ENCODE results near the gene ANK3.

The ANK3 gene

DNA sequence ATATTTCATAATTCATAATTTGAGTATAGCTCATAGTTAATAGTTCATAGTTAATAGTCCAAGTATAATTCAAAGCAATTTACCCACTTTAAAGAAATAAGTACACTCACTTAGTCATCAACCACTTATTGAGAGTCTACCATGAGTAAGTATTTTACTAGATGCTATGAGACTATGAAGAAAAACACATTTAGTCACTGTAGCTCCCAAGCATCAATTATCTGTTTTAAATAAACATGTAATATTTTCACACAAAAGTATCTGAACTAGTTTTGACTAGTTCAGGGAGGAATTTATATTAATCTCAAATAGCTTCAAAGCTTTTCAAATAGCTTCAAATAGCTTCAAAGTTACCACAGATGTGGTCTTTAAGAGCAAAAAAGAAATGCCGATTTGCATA is 119.2 kb downstream of the ANK3 start:
- TF ChIP-seq CTCF (IDR thresholded peaks at IDR 0.05) = no peak

DNA sequence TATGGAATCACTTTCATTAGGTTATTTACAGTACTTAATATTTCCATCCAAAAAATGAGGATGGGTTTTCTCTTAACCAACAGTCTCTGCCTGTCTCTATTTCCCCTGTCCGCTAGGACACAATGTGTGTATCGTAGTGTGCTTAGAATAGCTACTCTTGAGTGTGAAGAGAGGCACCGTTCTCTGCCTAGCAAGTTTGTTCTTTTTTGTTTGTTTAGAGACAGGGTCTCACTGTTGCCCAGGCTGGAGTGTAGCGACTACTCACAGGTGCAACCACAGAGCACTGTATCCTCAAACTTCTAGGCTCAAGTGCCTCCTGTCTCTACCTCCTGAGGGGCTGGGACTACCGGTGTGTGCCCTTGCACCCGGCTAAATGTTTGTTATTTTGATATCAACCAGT is 121.9 kb downstream of the ANK3 start:
- TF ChIP-seq CTCF (IDR thresholded peaks at IDR 0.05) = no peak

- no peak for TF ChIP-seq CTCF (IDR thresholded peaks at IDR 0.05)
Measured at GRCh38 chr10:60266513-60266912, 123.2 kb downstream of the ANK3 start.

GRCh38 chr10:60262647-60263126 is 127.0 kb downstream of the ANK3 start:
- no peak for TF ChIP-seq CTCF (IDR thresholded peaks at IDR 0.05)

DNA sequence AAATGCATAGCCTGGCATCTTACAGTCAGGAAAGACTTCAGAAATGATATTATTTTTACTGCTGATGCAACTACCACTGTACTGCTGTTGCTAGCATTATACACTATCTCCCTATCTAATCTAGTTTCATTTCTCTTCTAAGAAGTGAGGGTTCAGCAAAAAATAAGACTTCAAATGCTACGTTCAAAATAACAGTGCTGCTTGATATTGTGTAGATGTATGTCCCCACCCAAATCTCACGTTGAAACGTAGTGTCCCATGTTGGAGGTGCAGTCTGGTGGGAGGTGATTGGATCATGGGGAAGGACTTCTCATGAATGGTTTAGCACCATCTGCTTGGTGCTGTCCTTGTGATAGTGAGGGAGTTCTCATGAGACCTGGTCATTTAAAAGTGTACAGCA is 129.4 kb downstream of the ANK3 start:
- no peak for TF ChIP-seq CTCF (IDR thresholded peaks at IDR 0.05)

DNA sequence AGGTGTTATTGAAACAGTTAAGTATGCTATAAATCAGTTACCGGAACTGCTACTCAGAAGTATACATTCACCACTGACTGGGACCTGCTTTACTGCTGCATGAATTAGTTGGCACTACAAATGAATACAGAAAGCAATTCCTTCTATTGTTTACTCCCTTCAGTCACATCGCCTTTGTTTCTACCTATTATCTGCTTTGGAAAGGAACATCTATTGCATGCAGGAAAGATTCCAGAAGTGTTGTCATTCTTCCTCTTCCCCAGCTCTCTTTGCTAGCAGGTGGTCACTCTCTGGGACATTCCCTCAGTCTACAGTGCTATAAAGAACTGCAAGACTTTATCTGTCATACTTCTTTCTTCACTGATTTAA is 131.3 kb downstream of the ANK3 start:
- TF ChIP-seq CTCF (IDR thresholded peaks at IDR 0.05) = no peak

- no peak for TF ChIP-seq CTCF (IDR thresholded peaks at IDR 0.05)
Measured at GRCh38 chr10:60257767-60258428, 131.8 kb downstream of the ANK3 start.

- TF ChIP-seq CTCF (IDR thresholded peaks at IDR 0.05) = no peak
Measured at GRCh38 chr10:60254776-60255175, 134.9 kb downstream of the ANK3 start.

All from LNCAP (cell line).